GM19397 (cell line): Measurements from ENCODE around the gene LRG1.
"Not testable (repeated sequence)": the region's sequence is repeated elsewhere in the genome, so short reads cannot be mapped to it uniquely, and the experiment has no call there.

ENCODE experiments used
- ATAC-seq: cut with Tn5 transposase; IDR thresholded peaks from one replicate; pipeline ENCODE4 v1.9.1; 2021; ENCODE audit warnings: mild to moderate bottlenecking, moderate library complexity; ENCODE audit not compliant: unreplicated experiment

LRG1 gene

GRCh38 chr19:4531562-4532165, 8.2 kb downstream of the LRG1 start:
- ATAC-seq = no peak

- no peak for ATAC-seq
Observed at GRCh38 chr19:4529924-4530522, 9.8 kb downstream of the LRG1 start.

GRCh38 chr19:4528843-4529242, 11.0 kb downstream of the LRG1 start:
- no peak for ATAC-seq

- ATAC-seq = not testable (repeated sequence)
Observed at GRCh38 chr19:4527377-4527776, 12.5 kb downstream of the LRG1 start.

- ATAC-seq = no peak
Observed at GRCh38 chr19:4525563-4526002, 14.3 kb downstream of the LRG1 start.

GRCh38 chr19:4524808-4525562, 14.9 kb downstream of the LRG1 start:
- ATAC-seq = no peak

GRCh38 chr19:4523306-4524110, 16.3 kb downstream of the LRG1 start:
- ATAC-seq = no peak

GRCh38 chr19:4522291-4523002, 17.4 kb downstream of the LRG1 start:
- ATAC-seq = no peak

- no peak for ATAC-seq
Observed at GRCh38 chr19:4521888-4522242, 18.0 kb downstream of the LRG1 start.

- ATAC-seq = no peak
Observed at GRCh38 chr19:4521170-4521887, 18.5 kb downstream of the LRG1 start.

- ATAC-seq = no peak
Observed at GRCh38 chr19:4519521-4520277, 20.1 kb downstream of the LRG1 start.

- no peak for ATAC-seq
Observed at GRCh38 chr19:4519172-4519496, 20.7 kb downstream of the LRG1 start.

GRCh38 chr19:4518345-4519171, 21.3 kb downstream of the LRG1 start, which contains the start of gene PLIN4:
Gene PLIN4 (minus strand): TSS chr19:4518486. CDS start chr19:4518272, 214 bp downstream.
- no peak for ATAC-seq

- ATAC-seq = no peak
Observed at GRCh38 chr19:4517451-4518057, 22.3 kb downstream of the LRG1 start.

- no peak for ATAC-seq
Observed at GRCh38 chr19:4516939-4517300, 22.9 kb downstream of the LRG1 start.

- no peak for ATAC-seq
Observed at GRCh38 chr19:4516199-4516938, 23.5 kb downstream of the LRG1 start.

GRCh38 chr19:4515732-4516131, 24.1 kb downstream of the LRG1 start:
- ATAC-seq = no peak

GRCh38 chr19:4513248-4513647, 26.6 kb downstream of the LRG1 start:
- no peak for ATAC-seq
